PC-3 (cell line): Measurements from ENCODE around the gene CHD2.

Source experiments
- CTCF ChIP-seq: fragments of 300-600 bp; sonication (generic); conservative IDR thresholded peaks from 2 replicates; pipeline ENCODE4 v1.5.1; 2017; ENCODE audit warnings: antibody characterized with exemption, low read depth, mild to moderate bottlenecking, low read length
- EZH2 ChIP-seq: fragments of 300-600 bp; sonication (generic); IDR thresholded peaks from one replicate; pipeline ENCODE4 v1.6.1; 2017; ENCODE audit warnings: antibody characterized with exemption, mild to moderate bottlenecking, low read length; ENCODE audit not compliant: unreplicated experiment

DNA sequence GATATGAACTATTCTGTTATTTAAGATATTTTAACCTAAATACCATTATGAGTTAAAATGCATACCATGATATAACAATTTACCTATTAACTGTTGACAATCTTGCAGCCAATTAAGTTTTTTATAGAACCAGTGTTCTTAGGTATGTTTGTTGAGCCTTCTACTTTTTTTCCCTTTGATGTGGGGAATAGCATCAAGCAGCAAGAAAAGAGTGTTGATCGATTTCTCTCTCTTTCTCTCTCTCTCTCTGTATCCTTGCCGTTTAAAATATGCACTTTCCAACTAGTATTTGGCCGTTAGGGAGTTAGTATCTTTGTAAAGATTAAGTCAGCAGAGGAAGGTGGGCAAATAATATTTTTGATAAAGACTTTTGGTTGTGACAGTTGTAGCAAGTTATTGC is 5.9 kb downstream of the CHD2 start:
- TF ChIP-seq CTCF (no peak), EZH2 (no peak)
